Activated naive CD4-positive, alpha-beta T cell treated with anti-CD3 and anti-CD28 coated beads, Interleukin-2, amount 50 U/mL, for 24 hours (primary cell): ENCODE results near the gene FABP6.

Experiments used
- H3K27ac Mint-ChIP-seq: one replicate; pipeline ENCODE4 v1.8.0; 2021; ENCODE audit warnings: mild to moderate bottlenecking, mixed read lengths
- H3K27me3 Mint-ChIP-seq: one replicate; pipeline ENCODE4 v1.8.0; 2021; ENCODE audit warnings: mixed read lengths
- H3K36me3 Mint-ChIP-seq: one replicate; pipeline ENCODE4 v1.8.0; 2021; ENCODE audit warnings: mixed read lengths
- H3K4me1 Mint-ChIP-seq: one replicate; pipeline ENCODE4 v1.8.0; 2021; ENCODE audit warnings: mixed read lengths
- H3K4me3 Mint-ChIP-seq: one replicate; pipeline ENCODE4 v1.8.0; 2021; ENCODE audit warnings: mild to moderate bottlenecking, mixed read lengths
- H3K9me3 Mint-ChIP-seq: one replicate; pipeline ENCODE4 v1.8.0; 2021; ENCODE audit warnings: mixed read lengths

The FABP6 gene

DNA sequence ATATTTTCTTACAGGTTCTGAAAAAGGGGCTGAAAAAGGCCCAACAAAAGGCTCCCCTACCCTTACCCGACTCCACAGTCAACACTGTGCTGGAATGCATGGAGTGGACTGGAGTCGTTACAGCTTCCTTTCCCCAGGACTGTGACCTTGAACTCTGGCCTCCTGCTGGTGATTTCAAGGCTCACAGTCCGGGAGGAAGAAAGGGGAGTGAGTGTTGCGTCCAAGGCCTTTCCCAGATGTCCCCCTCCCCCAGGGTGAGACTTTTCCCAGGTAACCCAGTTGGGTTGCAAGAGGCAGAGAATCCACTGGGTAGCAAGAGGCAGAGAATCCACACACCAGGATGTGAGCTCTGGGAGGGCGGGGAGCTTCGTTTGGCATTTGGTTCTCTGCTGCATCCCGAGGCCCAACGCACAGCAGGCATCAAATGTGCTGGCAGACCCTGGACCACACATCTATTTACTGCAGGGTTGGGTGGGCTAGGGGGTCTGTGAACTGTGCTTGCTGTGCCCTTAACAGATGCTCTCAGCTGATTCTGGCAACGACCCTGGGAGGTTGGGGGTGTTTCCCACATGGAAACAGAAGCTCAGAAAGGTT, 37.5 kb downstream of the FABP6 start:
- H3K9me3 Mint-ChIP-seq: no peaks in the 10 kb centered on the region
- H3K27ac Mint-ChIP-seq: no peak overlapping the region
- no peaks in the 10 kb centered on the region for H3K36me3 Mint-ChIP-seq
- no peak overlapping the region for H3K4me3 Mint-ChIP-seq
- H3K4me1 Mint-ChIP-seq: peaks cover 17% of the 10 kb centered on the region
- H3K27me3 Mint-ChIP-seq: no peaks in the 10 kb centered on the region

DNA sequence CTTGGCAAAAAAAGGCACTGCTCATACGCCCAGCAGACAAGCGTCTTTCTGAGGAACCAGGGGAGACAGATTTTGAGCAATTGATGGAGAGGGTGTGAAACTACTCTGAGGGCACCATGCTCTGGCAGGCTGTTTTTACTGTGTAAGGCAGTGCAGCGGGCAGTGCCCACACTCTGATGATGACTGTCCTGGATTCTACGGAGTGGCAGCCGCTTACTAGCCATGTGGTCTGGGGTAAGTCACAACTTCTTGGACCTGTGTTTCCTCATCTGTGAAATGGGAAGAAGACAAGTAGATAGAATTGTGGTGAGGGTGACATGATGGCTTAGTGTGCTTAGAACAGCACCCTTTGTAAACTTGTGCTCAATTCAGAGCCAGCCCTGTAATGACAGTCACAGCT, 38.8 kb downstream of the FABP6 start:
- Mint-ChIP-seq H3K4me3 (no peak overlapping the region), H3K27ac (no peak overlapping the region), H3K27me3 (no peaks in the 10 kb centered on the region), H3K4me1 (peaks cover 10% of the 10 kb centered on the region), H3K9me3 (no peaks in the 10 kb centered on the region), H3K36me3 (no peaks in the 10 kb centered on the region)

DNA sequence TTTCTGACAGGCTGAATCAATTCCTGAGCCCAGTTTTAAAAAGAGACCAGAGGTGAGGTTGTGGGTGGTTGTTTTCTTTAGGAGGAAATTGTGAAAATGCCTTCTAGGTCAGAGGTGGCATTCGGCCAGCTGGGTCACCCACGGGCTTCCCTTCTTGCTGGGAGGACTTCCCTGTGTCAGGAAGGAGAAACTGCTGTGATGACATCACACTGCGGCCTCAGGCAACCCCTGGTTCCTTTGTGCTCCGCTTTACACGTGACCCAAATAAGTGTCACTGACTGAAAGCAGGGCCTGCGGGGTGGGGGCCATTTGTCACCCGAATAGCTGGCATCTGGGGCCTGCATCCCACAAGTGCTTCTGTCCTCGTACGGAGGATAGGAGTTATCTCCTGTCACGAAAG, 39.7 kb downstream of the FABP6 start:
- no peaks in the 10 kb centered on the region for H3K27me3 Mint-ChIP-seq
- H3K27ac Mint-ChIP-seq: no peak overlapping the region
- no peaks in the 10 kb centered on the region for H3K9me3 Mint-ChIP-seq
- H3K4me1 Mint-ChIP-seq: peaks cover 10% of the 10 kb centered on the region
- H3K4me3 Mint-ChIP-seq: no peak overlapping the region
- no peaks in the 10 kb centered on the region for H3K36me3 Mint-ChIP-seq

- peaks cover 10% of the 10 kb centered on the region for H3K4me1 Mint-ChIP-seq
- H3K27me3 Mint-ChIP-seq: no peaks in the 10 kb centered on the region
- H3K27ac Mint-ChIP-seq: no peak overlapping the region
- no peaks in the 10 kb centered on the region for H3K36me3 Mint-ChIP-seq
- no peaks in the 10 kb centered on the region for H3K9me3 Mint-ChIP-seq
- no peak overlapping the region for H3K4me3 Mint-ChIP-seq
Observed at GRCh38 chr5:160270704-160271103, 41.4 kb downstream of the FABP6 start.

DNA sequence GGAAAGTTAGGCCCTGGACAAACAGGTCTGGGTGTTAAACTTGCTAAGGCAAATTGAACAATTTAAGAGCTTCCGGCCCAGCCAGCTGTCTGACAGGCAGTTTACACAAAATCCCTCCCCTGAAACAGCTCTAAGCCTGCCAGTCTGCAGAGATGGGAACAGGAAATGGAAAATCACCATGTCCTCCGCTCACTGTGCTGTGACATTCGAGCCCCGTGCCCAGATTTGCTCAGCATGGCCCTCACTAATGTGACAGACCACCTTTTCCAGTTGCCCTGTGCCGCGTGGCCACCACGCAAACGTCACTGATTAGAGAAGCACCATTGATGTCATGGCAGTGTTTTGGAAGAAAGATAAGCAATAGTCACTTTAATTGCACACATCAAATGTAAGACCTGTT, 42.1 kb downstream of the FABP6 start:
- no peak overlapping the region for H3K27ac Mint-ChIP-seq
- H3K4me1 Mint-ChIP-seq: peaks cover 10% of the 10 kb centered on the region
- H3K4me3 Mint-ChIP-seq: no peak overlapping the region
- no peaks in the 10 kb centered on the region for H3K27me3 Mint-ChIP-seq
- no peaks in the 10 kb centered on the region for H3K9me3 Mint-ChIP-seq
- no peaks in the 10 kb centered on the region for H3K36me3 Mint-ChIP-seq

GRCh38 chr5:160271836-160272235, 42.5 kb downstream of the FABP6 start:
- Mint-ChIP-seq H3K27me3 (no peaks in the 10 kb centered on the region), H3K4me3 (no peak overlapping the region), H3K36me3 (no peaks in the 10 kb centered on the region), H3K9me3 (no peaks in the 10 kb centered on the region), H3K4me1 (peaks cover 10% of the 10 kb centered on the region), H3K27ac (no peak overlapping the region)

DNA sequence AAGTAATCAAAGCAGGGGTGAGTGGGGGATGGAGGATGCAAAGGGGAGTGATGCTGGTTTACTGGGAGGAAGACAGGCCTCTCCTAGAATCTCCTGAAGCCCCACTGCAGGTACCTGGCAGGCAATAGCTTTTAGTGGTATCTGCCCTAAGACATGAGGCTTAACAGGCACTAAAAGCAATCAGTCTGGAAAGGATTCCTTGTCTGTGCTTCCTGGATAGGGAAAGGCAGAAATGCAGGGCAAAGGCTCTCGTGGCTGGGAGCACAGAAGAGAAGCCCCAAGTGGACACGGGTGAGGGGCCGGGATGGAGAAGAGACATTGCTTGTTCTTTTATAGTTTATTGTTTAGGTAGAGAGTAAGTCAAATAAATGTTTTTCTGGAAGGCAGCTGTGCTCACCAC, 43.0 kb downstream of the FABP6 start:
- H3K27me3 Mint-ChIP-seq: no peaks in the 10 kb centered on the region
- H3K27ac Mint-ChIP-seq: no peak overlapping the region
- no peaks in the 10 kb centered on the region for H3K9me3 Mint-ChIP-seq
- peaks cover 10% of the 10 kb centered on the region for H3K4me1 Mint-ChIP-seq
- H3K36me3 Mint-ChIP-seq: no peaks in the 10 kb centered on the region
- H3K4me3 Mint-ChIP-seq: no peak overlapping the region

DNA sequence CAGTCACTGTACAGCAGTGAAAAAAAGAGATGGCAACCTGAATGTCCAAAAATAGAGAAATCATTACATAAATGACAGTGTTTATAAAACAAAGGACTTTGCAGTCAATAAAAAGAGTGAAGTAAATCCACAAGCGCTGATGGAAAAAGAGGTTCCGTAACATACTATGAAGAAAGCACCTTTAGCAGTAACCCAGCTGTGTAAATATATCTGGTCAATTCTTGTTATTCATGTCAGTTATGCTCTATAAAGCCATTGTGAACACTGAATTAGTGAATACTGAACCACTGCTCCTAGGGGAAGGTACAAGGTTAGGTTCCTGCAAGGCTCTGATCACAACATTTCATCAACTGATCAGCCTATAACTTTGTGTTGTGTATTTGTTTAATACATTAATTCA, 43.6 kb downstream of the FABP6 start:
- Mint-ChIP-seq H3K4me3 (no peak overlapping the region), H3K36me3 (no peaks in the 10 kb centered on the region), H3K27me3 (no peaks in the 10 kb centered on the region), H3K27ac (no peak overlapping the region), H3K9me3 (no peaks in the 10 kb centered on the region), H3K4me1 (peaks cover 10% of the 10 kb centered on the region)

DNA sequence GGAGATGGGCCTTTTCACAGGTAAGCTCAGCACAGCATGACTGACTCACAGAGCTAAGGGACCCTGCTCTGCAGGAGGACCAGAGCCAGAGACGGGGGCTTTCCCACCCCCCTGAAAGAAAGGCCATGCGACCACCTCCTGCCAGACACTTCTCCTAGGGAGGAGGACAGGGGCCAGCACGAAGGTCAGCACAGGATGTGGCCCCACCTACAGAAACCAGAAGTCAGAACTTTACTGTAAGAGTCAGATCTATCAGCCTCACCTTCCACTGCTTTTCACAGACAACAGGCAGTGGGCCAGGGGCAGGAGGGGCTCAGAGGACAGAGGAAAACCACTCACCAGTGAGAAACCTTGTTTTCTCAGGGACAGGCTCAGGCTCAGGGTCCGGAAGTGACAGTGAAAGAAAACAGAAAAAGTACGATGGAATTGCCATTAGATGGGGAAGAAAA, 45.2 kb downstream of the FABP6 start:
- H3K36me3 Mint-ChIP-seq: no peaks in the 10 kb centered on the region
- H3K27ac Mint-ChIP-seq: peak overlapping the region; percentile 6
- H3K27me3 Mint-ChIP-seq: no peaks in the 10 kb centered on the region
- H3K4me1 Mint-ChIP-seq: peaks cover 10% of the 10 kb centered on the region
- H3K9me3 Mint-ChIP-seq: no peaks in the 10 kb centered on the region
- H3K4me3 Mint-ChIP-seq: no peak overlapping the region

DNA sequence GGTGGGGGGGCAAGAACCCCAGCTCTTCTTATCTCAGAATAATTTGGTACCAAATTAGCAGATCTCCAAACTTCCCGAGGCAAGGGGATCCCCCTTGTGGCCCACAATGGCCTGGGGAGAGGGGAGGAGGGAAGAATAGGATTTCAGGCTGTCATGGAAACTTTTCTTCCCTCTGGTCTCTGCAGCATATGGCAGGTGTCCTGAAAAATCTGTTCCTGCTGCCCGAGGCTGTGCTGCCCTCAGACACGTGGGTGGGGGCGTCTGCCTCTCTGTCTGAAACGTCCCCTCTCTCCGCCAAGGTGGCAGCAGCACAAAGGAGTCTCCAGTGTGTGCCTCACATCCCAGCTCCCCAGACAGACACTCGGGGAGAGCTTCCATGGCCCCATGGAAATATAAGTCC, 49.0 kb downstream of the FABP6 start:
- no peaks in the 10 kb centered on the region for H3K4me1 Mint-ChIP-seq
- no peaks in the 10 kb centered on the region for H3K36me3 Mint-ChIP-seq
- no peak overlapping the region for H3K4me3 Mint-ChIP-seq
- no peaks in the 10 kb centered on the region for H3K9me3 Mint-ChIP-seq
- no peaks in the 10 kb centered on the region for H3K27me3 Mint-ChIP-seq
- H3K27ac Mint-ChIP-seq: no peak overlapping the region

DNA sequence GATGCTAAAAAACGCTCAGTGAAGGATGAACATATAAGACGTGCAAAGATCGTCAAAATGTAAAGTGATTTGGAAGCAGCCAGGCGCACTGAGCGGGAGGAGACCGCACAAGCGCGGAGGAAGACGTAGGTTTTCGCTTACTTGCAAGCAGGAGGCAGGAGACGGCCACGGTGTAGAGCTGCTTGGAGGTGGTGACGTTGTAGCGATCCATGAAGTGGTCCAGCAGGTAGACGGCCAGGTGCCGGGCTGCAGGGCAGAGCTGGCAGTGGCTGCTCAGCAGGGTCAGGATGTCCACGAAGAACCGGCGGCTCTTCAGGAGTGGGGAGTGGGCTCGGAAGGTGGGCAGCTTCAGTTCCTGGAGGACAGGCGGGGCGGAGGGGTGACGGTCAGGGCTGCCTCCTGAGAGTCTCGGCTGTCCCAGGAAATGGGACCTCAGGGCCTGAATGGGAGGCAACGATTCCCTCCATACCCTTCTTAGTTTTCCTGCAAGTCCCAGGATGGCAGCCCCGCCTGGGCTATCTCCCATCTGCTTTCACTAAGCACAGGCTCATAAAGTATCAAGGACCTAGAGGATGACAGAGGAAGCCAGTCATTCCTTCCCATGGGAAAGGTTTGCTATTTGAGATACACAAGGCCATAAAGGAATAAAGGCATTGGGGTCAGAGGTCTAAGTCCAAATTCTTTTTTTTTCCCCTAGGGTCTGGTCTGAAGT, 51.2 kb downstream of the FABP6 start:
- H3K27me3 Mint-ChIP-seq: peaks cover 3% of the 10 kb centered on the region
- no peaks in the 10 kb centered on the region for H3K9me3 Mint-ChIP-seq
- no peak overlapping the region for H3K4me3 Mint-ChIP-seq
- no peaks in the 10 kb centered on the region for H3K36me3 Mint-ChIP-seq
- H3K27ac Mint-ChIP-seq: no peak overlapping the region
- H3K4me1 Mint-ChIP-seq: no peaks in the 10 kb centered on the region

DNA sequence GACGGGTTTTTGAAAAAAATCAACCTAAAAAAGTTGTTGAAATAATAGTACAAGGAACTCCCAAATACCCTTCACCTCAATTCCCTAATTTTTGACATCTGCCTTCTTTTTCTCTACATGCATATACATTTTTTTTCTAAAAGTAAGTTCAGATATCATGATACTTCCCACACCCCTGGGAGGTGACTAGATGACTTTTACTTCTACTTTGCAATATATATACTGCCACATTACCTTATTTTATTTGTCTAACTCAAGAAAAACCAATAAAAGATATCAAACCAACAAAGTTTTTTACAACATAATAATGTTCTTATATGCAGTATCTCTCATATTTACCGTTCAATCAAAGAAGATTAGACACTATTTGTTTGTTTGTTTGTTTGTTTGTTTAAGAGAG, 52.0 kb downstream of the FABP6 start:
- Mint-ChIP-seq H3K4me3 (no peak overlapping the region), H3K4me1 (no peaks in the 10 kb centered on the region), H3K27me3 (peaks cover 4% of the 10 kb centered on the region), H3K36me3 (no peaks in the 10 kb centered on the region), H3K27ac (no peak overlapping the region), H3K9me3 (no peaks in the 10 kb centered on the region)

- H3K4me3 Mint-ChIP-seq: no peak overlapping the region
- H3K36me3 Mint-ChIP-seq: no peaks in the 10 kb centered on the region
- H3K27me3 Mint-ChIP-seq: peaks cover 4% of the 10 kb centered on the region
- H3K4me1 Mint-ChIP-seq: no peaks in the 10 kb centered on the region
- H3K27ac Mint-ChIP-seq: no peak overlapping the region
- no peaks in the 10 kb centered on the region for H3K9me3 Mint-ChIP-seq
Observed at GRCh38 chr5:160284291-160284873, 55.1 kb downstream of the FABP6 start.

GRCh38 chr5:160285316-160285715, 56.0 kb downstream of the FABP6 start:
- H3K36me3 Mint-ChIP-seq: no peaks in the 10 kb centered on the region
- H3K9me3 Mint-ChIP-seq: no peaks in the 10 kb centered on the region
- no peaks in the 10 kb centered on the region for H3K4me1 Mint-ChIP-seq
- H3K4me3 Mint-ChIP-seq: no peak overlapping the region
- H3K27me3 Mint-ChIP-seq: peaks cover 4% of the 10 kb centered on the region
- no peak overlapping the region for H3K27ac Mint-ChIP-seq

GRCh38 chr5:160286947-160287346, 57.6 kb downstream of the FABP6 start:
- no peaks in the 10 kb centered on the region for H3K9me3 Mint-ChIP-seq
- no peaks in the 10 kb centered on the region for H3K36me3 Mint-ChIP-seq
- H3K4me1 Mint-ChIP-seq: no peaks in the 10 kb centered on the region
- no peak overlapping the region for H3K4me3 Mint-ChIP-seq
- no peak overlapping the region for H3K27ac Mint-ChIP-seq
- peaks cover 4% of the 10 kb centered on the region for H3K27me3 Mint-ChIP-seq

GRCh38 chr5:160287378-160288051, 58.2 kb downstream of the FABP6 start:
- no peaks in the 10 kb centered on the region for H3K4me1 Mint-ChIP-seq
- no peak overlapping the region for H3K27ac Mint-ChIP-seq
- H3K27me3 Mint-ChIP-seq: peaks cover 4% of the 10 kb centered on the region
- H3K36me3 Mint-ChIP-seq: no peaks in the 10 kb centered on the region
- no peaks in the 10 kb centered on the region for H3K9me3 Mint-ChIP-seq
- H3K4me3 Mint-ChIP-seq: no peak overlapping the region
